Limb (tissue), 2 donors: ENCODE measurements around the gene ABHD16A.

Experiments used
- DNase-seq, 2 donors: peaks; one replicate each; pipeline ENCODE4 v3.0.0-alpha.2; 2016; ENCODE audit errors: extremely low spot score in 2 of 2

Gene ABHD16A

DNA sequence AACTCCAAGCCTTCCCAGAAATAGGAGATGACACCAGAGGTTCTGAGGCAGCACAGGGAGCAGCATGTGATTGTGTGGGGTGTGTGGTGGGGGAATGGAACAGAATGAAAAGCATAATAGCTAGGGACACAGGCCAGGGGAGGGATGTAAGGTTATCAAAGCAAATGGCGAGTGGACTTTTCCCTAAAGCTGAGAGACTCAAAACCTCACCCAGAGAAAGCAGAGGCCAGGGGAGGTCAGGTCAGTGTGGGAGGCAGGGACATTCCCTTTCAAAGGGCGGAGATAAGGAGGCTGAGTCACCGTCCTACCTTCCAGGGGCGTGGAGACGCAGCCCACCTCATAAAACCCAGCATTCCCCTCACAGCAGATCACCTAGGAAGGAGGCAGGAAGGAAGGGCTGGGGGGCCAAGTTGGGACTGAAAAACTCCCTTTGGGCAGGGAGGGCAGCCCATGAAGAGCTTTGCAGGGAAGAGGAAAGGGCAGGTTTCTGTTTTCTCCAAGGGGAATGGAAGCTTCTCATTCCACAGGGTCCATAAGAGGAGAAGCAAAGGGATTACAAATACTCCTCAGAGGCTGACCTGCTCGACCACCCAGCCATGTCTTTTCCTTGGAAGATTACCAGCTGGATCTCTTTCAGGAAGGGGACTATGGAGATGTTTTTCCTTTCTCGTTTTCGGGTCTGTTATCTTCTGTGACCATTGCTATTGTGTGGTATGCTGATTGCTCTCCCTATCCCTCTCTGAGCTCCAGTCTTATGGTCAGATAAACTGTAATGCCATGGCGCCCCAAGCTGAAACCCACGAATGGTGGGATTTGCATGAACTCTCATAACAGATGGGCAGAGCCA, 12.7 kb downstream of the ABHD16A start:
- no peak for DNase-seq

GRCh38 chr6:31689249-31690110, 13.6 kb downstream of the ABHD16A start:
- no peak for DNase-seq

DNA sequence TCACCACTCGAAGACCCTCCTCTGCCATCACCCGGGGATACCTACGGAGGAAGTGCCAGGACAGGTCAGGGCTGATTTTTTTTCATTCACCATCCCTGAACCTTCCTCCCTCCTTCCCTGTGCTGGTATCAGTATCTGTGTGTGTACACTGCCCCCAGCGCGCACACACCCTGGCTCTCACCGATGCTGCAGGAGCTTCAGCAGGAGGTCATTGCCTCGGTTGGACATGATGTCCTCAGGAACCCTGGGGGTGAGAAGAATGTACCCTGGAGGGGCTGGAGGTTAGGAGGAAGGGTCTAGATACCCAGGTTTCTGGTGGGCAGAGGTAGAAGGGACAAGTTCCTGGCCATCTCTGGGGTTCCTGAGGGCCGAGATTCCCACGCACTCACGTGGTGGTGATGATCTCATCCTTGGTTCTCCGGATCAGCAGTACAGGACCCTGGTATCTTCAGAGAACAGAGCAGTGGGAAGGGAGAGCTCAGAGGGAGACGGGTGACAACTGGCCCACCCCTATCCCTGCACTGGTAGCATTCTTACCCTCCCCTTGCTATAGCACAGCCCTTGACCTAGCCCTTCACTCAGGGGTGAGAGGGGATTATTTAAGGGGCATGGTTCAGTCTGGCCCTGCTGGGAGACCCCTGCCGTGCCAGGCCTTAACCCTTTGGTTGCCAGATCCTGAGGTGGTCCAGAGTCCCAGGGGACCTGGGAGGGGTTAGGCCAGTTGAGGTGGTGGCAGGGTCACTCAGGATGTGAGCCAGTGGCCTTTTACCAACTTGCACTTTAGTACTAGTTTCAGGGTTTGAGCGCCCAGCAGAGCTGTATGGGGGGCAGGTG, 15.0 kb downstream of the ABHD16A start:
- no peak for DNase-seq

- no peak for DNase-seq
These were observed 15.8 kb downstream of the ABHD16A start for GRCh38 chr6:31687321-31687720.

GRCh38 chr6:31686483-31686882, 16.6 kb downstream of the ABHD16A start:
- DNase-seq = no peak

- DNase-seq = no peak
These were observed 19.5 kb downstream of the ABHD16A start for GRCh38 chr6:31683591-31683990.

DNA sequence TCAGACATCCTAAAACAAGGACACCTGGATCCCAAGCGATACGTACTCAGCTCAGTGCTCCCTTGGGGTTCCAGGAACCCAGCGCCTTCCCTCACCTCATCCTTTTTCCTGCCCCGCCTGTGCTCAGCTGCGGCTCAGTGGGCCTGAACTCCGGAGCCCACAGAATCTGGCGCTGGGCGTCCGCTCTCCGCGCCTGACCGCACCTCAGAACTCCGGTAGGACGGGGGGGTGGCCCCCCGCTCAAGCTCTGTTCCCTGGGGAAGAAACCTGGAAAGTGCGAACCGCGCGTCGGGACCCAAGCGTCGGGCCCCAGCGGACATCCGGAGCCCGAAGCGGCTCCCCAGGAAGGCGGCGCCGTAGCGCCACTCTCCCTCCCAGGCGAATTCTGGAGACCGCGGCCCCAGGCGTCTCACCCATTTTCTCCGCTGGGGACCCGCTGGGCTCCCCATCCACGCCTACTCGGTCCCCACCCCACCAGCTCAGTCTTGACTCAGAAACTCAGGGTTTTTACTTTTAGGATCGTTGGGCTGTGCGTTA, 21.9 kb downstream of the ABHD16A start:
- DNase-seq = peak in 1 of 2 donors; percentile 56

DNA sequence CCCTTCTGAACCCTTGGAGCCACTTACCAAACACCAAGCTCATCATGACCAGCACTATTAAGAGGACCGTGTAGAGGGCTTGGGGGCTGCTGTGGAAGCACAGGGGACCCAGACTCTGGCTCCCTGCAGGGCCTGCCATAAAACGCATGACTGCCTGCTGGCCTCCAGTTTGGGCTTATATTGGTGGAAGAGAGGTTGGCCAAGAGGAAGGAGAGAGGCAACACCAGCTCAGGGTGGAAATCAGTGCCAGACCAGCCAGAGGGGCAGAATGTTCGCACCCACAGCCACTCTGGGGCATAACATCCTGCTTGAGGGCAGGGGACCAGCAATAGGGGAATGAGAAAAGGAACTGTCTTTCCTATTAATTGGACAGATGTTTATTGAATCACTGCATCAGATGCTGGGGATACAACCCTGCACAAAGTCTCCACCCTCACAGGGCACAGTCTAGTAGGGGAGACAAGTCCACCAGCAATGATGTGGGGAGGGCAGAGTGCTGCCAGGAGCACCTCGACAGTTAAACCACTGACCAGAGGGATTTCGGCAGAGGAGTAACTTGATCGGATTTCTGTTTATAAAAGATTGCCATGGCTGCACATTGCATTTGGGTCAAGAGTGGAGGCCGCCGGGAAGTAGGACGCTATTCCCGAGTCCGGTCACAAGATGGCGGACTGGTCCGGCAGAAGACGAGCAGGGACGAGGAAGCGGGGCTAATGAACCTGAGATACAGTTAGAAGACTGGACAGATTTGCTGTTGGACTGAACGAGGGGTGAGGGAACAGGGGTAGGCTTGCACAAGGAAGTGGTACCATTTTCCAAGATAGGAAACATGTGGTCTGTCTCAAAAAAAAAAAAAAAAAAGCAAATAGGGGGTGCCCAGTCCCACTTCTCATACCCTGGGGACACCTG, 22.6 kb downstream of the ABHD16A start, which contains the start of gene LY6G5C:
LY6G5C (minus strand) TSS at position 842 of the 909 bp plus-strand sequence; CDS start at position 148, 694 bp downstream.
- peak; percentile 86 to 92 for DNase-seq

- no peak for DNase-seq
These were observed 25.2 kb downstream of the ABHD16A start for GRCh38 chr6:31677955-31678354.

- no peak for DNase-seq
These were observed 26.2 kb downstream of the ABHD16A start for GRCh38 chr6:31676904-31677303.

DNA sequence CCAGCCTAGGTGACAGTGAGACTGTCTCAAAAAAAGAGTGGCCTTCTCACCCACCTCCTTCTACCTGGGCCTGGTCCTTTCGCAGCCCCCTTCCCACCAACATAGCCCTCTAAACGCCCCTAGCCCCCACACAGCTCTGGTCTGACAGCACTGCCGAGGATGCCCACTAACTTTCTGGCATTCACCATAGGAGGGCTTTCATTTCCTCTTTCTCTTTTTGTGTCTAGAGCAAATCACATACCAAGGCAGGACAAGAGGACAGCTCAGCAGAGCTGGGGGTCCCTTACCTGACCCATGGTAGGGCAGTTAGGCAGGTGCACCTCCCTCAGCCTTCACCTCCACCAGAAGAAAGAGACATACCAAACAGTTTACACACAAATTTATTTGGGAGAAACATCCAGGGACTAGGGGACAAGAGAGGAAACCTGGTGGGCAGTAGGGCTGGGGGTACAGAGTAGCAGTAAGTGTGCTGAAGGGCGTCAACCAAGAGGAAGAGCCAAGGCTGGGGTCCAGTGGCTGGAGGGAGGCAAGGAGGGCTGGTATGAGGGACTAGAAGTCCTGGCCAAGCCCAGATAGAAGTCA, 26.7 kb downstream of the ABHD16A start:
- DNase-seq = no peak

- no peak for DNase-seq
These were observed 33.4 kb downstream of the ABHD16A start, which contains the start of gene LY6G5B for GRCh38 chr6:31669676-31670075. LY6G5B (plus strand) TSS chr6:31669976; CDS start chr6:31670951, 975 bp downstream.

DNA sequence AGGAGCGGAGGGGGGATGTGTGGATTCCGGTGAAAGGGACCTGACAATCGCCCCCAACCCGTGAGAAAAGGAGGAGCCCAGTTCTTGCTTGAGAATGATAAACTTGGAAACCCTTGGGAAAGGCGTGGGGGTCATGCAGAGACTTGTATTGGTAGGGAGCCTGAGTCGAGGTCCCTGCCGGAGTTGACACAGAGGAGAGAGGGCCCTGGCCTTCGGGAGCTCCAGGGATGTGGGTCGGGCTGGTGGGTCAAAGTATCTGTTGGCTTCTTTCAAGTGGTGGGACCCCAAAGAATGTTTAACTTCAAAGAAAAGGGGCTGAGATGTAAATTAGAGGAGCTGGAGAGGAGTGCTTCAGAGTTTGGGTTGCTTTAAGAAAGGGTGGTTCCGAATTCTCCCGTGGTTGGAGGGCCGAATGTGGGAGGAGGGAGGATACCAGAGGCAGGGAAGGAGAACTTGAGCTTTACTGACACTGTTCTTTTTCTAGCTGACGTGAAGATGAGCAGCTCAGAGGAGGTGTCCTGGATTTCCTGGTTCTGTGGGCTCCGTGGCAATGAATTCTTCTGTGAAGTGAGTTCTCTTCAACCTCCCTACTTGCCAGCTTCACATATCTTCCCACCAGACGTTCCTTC, 36.7 kb downstream of the ABHD16A start:
- no peak for DNase-seq

GRCh38 chr6:31665501-31666336, 37.4 kb downstream of the ABHD16A start, which contains the start of gene CSNK2B:
CSNK2B (plus strand) TSS chr6:31666080; CDS start chr6:31666832, 752 bp downstream.
- DNase-seq = peak; percentile 98 to 99

GRCh38 chr6:31664790-31665500, 38.2 kb downstream of the ABHD16A start, which contains the start of gene GPANK1:
GPANK1 (minus strand) TSS chr6:31664997; CDS start chr6:31664478, 519 bp downstream.
- DNase-seq = peak; percentile 85 to 97

DNA sequence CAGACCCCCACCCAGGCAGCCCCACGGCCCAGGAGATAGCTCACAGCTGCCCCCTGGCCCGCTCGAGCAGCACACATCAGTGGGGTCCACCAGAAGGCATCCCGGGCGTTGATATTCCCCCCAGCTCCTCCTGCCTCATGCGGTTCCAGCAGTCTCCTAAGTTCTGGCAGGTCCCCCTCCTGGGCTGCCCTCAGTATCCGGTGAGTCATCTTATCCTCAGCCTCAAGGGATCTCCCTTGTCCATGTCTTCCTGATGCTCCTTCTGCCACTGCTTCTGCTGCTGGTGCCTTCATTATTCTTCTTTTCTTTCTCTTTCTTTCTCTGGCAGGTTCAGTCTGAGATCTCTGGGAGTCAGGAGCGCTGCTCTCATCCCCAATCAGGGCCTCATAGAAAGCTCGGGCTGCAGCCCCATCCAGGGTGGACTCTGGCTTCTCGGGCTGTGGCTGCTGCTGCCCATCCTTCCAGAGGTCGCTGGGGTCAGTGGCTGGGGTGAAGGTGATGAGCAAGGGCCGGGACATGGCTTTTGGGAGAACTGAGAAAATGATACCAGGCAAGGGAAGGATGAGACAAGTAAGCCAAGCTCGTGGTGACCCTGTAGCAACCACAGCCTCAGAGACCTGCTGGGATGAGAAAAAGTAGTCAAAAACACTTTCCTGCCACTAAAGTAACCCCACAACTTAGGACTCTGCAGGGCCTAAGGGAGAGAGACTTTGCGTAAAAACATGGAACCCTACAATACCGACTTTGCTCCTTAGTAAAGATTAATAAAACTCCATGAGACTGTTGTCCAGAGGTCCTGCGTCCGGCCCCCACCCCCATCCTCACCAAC, 38.9 kb downstream of the ABHD16A start:
- no peak for DNase-seq
